Sigmoid colon (tissue), 7 donors: ENCODE results near the gene TRMT1. TPM values are rescaled to one million over a fixed set of nuclear protein-coding genes. Genes with fewer than 3 reads are reported as not detected.
A peak's percentile ranks its signal among the peaks of the same experiment; 100 is the strongest.

Experiments
- DNase-seq: peaks from one replicate; pipeline ENCODE4 v3.0.0-alpha.2; 2019
- H3K27ac ChIP-seq, 4 donors: fragments of 200-600 bp; sonication (generic); one replicate each; pipeline ENCODE4 v1.5.1; 2016 to 2019; ENCODE audit warnings: mild to moderate bottlenecking in 1 of 4
- H3K27me3 ChIP-seq, 3 donors: fragments of 200-600 bp; sonication (generic); one replicate each; pipeline ENCODE4 v1.5.1; 2019; ENCODE audit warnings: mild to moderate bottlenecking in 1 of 3
- H3K36me3 ChIP-seq, 4 donors: fragments of 200-600 bp; sonication (generic); one replicate each; pipeline ENCODE4 v1.5.1; 2016 to 2019
- H3K4me1 ChIP-seq, 4 donors: fragments of 200-600 bp; sonication (generic); one replicate each; pipeline ENCODE4 v1.5.1; 2017 to 2019
- H3K4me3 ChIP-seq, 4 donors: fragments of 200-600 bp; sonication (generic); one replicate each; pipeline ENCODE4 v1.5.1; 2017 to 2019; ENCODE audit warnings: mild to moderate bottlenecking in 2 of 4, moderate library complexity in 1 of 4
- H3K9me3 ChIP-seq, 4 donors: fragments of 200-600 bp in 3 of 4; sonication (generic) in 3 of 4; one replicate each; pipeline versions ENCODE4 v1.5.1 to v1.6.1; 2013 to 2019
- CTCF ChIP-seq, 4 experiments: fragments of 450-650 bp in 3 of 4; fragments of 200-600 bp in 1 of 4; IDR thresholded peaks; one replicate each; pipeline ENCODE4 v1.5.1; 2016 to 2019; ENCODE audit warnings: antibody characterized with exemption in 4 of 4, mild to moderate bottlenecking in 3 of 4, moderate library complexity in 2 of 4
- EP300 ChIP-seq, 4 donors: sonication (generic); formaldehyde crosslinking; IDR thresholded peaks; one replicate each; pipeline ENCODE4 v1.6.1; 2017; ENCODE audit warnings: antibody characterized with exemption in 4 of 4
- POLR2A ChIP-seq, 2 donors: fragments of 450-650 bp; IDR thresholded peaks; one replicate each; pipeline ENCODE4 v1.6.1; 2016; ENCODE audit warnings: antibody characterized with exemption in 2 of 2, mild to moderate bottlenecking in 2 of 2, moderate library complexity in 2 of 2
- POLR2AphosphoS5 ChIP-seq, 4 donors: sonication (generic); formaldehyde crosslinking; IDR thresholded peaks; one replicate each; pipeline ENCODE4 v1.6.1; 2017; ENCODE audit warnings: antibody characterized with exemption in 4 of 4
- whole genome bisulfite sequencing, 2 donors: extraction: QIAGEN DNeasy Blood & Tissue Kit; methylation state at CpG; one replicate each; pipeline ENCODE4 v1.1.7; 2013; 5-methylcytosine and 5-hydroxymethylcytosine counted together
- intact Hi-C: fragments of 100-400 bp; cut with DNase I; formaldehyde crosslinking; loops from one replicate; pipeline ENCODE4 v1.15.1; 2023
- polyA plus RNA-seq, 3 donors: library from polyadenylated mRNA; stranded (reverse); fragments of 200-250 nt; gene quantifications; one replicate each; pipeline ENCODE4 v1.2.3, GENCODE V29; 2013
- total RNA-seq, 4 donors: library from RNA; depleted of rRNA; stranded (reverse); fragments of >200 nt; gene quantifications; one replicate each; pipeline ENCODE4 v1.1.0, GENCODE V29; 2016
- donor health status: healthy with polysubstance abuse.
- donor health status: Bipolar disorder and iron deficiency.
- donor health status: healthy.

Gene TRMT1
- total and polyA plus RNA-seq, 7 donors = 6.7 to 48.6 (median 19.3) TPM

- Histone ChIP-seq H3K27me3 (no peaks in the 10 kb centered on the region), H3K4me3 (no peak overlapping the region), H3K9me3 (no peaks in the 10 kb centered on the region), H3K27ac (peak overlapping the region in 3 of 4 donors; percentile 95 to 97 (median 95)), H3K4me1 (peaks cover 0 to 94% (median 80%) of the 10 kb centered on the region in 4 donors), H3K36me3 (peaks cover 5 to 32% (median 20%) of the 10 kb centered on the region in 4 donors)
- intact Hi-C loops = no loop called here
- 88 to 93% methylated on average over 5 of the region's 5 CpGs for WGBS, 2 donors
- no peak for TF ChIP-seq POLR2A (IDR thresholded peaks at IDR 0.05)
- TF ChIP-seq EP300 (IDR thresholded peaks at IDR 0.05) = no peak
- no peak for TF ChIP-seq CTCF (IDR thresholded peaks at IDR 0.05)
- TF ChIP-seq POLR2AphosphoS5 (IDR thresholded peaks at IDR 0.05) = no peak
- no peak for DNase-seq
Observed at GRCh38 chr19:13073263-13073662, 43.3 kb downstream of the TRMT1 start.

GRCh38 chr19:13072188-13072908 lies 44.2 kb downstream of the TRMT1 start:
- TF ChIP-seq CTCF (IDR thresholded peaks at IDR 0.05) (no peak), EP300 (IDR thresholded peaks at IDR 0.05) (no peak), POLR2A (IDR thresholded peaks at IDR 0.05) (no peak), POLR2AphosphoS5 (IDR thresholded peaks at IDR 0.05) (no peak)
- DNase-seq = no peak
- Histone ChIP-seq H3K4me3 (no peak overlapping the region), H3K36me3 (peaks cover 5 to 32% (median 20%) of the 10 kb centered on the region in 4 donors), H3K27me3 (no peaks in the 10 kb centered on the region), H3K4me1 (peaks cover 0 to 94% (median 80%) of the 10 kb centered on the region in 4 donors), H3K27ac (peak overlapping the region; percentile 31 to 97 (median 95)), H3K9me3 (no peaks in the 10 kb centered on the region)
- WGBS, 2 donors = 87 to 88% methylated on average over 9 of the region's 9 CpGs
- intact Hi-C loops = no loop called here

GRCh38 chr19:13071444-13072187 lies 44.9 kb downstream of the TRMT1 start:
- Histone ChIP-seq H3K9me3 (no peaks in the 10 kb centered on the region), H3K27ac (peak overlapping the region; percentile 31 to 99 (median 96)), H3K4me3 (no peak overlapping the region), H3K36me3 (peaks cover 5 to 30% (median 20%) of the 10 kb centered on the region in 4 donors), H3K4me1 (peaks cover 0 to 94% (median 80%) of the 10 kb centered on the region in 4 donors), H3K27me3 (no peaks in the 10 kb centered on the region)
- no peak for DNase-seq
- WGBS, 2 donors = 75 to 84% methylated on average over 9 of the region's 9 CpGs
- intact Hi-C loops = no loop called here
- no peak for TF ChIP-seq POLR2A (IDR thresholded peaks at IDR 0.05)
- TF ChIP-seq EP300 (IDR thresholded peaks at IDR 0.05) = no peak
- TF ChIP-seq CTCF (IDR thresholded peaks at IDR 0.05) = no peak

GRCh38 chr19:13070425-13071140 lies 46.0 kb downstream of the TRMT1 start:
- intact Hi-C loops = no loop called here

More at GRCh38 chr19:13070425-13071140, 46.0 kb downstream of the TRMT1 start:
- Histone ChIP-seq H3K9me3 (no peaks in the 10 kb centered on the region), H3K4me1 (peaks cover 0 to 94% (median 80%) of the 10 kb centered on the region in 4 donors), H3K27ac (peak overlapping the region; percentile 11 to 99 (median 96)), H3K36me3 (peaks cover 3 to 22% (median 17%) of the 10 kb centered on the region in 4 donors), H3K27me3 (no peaks in the 10 kb centered on the region), H3K4me3 (no peak overlapping the region)
- TF ChIP-seq EP300 (IDR thresholded peaks at IDR 0.05) (no peak), CTCF (IDR thresholded peaks at IDR 0.05) (no peak), POLR2A (IDR thresholded peaks at IDR 0.05) (no peak), POLR2AphosphoS5 (IDR thresholded peaks at IDR 0.05) (no peak)
- 92 to 95% methylated on average over 32 of the region's 32 CpGs for WGBS, 2 donors
- no peak for DNase-seq
